HG02763 (cell line): Measurements from ENCODE around the gene C16orf82.

Experiments
- ATAC-seq: cut with Tn5 transposase; IDR thresholded peaks from one replicate; pipeline ENCODE4 v1.9.1; 2021; ENCODE audit warnings: mild to moderate bottlenecking, moderate library complexity; ENCODE audit not compliant: unreplicated experiment

The C16orf82 gene

DNA sequence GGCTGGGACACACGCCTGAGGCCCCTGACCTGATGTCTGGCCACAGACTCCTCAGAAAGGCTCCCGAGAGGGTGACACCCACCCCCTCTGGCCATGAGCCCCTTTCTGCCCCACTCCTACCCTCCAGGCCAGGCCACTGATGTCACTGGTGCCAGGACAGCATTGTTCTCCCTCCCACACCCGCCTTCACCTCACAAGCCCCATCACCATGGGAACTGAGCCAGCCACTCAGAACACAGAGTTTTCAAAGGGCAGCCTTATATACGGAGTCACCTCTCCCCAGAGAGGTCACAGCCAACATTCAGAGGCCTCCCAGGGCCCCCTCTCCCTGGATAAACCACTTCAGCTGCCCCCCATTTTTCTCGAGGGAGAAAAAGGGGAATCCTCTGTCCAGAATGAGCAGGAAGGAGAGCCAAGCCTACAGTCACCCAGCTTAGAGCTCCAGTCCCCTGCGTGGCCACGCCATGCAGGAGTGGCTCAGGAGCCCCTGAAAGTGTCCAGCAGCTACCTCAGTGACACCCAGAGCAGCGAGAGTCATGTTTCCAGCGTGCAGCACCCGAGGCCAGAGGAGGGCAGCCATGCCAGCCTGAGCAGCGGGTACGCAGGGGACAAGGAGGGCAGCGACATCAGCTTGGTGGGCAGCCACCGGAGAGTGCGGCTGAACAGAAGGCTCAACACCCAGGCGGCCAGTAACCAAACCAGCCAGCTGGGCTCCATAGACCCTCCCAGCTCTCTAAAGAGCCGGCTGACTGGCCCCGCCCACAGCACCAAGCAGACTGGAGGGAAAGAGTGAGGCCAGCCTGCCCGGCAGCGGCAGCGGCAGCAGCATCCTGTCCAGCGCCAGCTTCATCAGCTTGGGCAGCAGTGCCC lies at the start of gene C16orf82:
C16orf82 (plus strand) TSS at position 260 of the 870 bp plus-strand sequence.
- ATAC-seq: no peak

DNA sequence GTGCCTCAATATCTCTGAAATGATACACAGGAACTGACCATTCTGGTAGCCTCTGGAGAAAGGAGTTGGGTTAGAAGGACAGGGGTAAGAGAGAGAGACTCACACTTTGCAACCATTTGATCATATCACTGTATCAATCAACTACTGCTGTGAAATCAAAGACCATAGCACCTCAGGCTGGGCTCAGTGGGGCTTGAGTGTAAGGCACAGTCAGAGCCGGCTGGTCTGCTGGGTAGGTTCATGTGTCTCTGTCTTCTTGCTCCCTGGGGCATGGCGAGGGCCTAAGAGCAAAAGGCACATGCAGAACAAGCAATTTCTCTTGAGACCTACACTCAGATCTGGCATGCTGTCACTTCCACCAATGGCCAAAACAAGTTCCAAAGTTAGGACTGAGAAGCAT lies 46.7 kb upstream of the C16orf82 start:
- no peak for ATAC-seq

DNA sequence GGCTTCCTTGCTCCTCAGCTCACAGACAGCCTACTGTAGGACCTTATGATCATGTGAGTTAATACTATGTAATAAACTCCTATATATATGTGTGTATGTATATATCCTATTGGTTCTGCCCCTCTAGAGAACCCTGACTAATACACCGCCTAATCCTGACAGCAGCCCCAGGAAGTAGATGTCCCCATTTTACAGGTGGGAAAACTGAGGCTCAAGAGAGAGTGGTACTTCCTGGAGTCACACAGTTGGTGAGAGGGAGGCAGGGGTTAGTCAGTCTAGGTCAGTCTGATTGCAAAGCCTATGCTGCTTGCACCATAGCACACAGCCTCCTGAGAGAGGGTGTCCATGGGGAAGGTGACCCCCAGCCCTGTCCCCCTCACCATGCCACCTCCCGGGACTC lies 42.7 kb upstream of the C16orf82 start:
- no peak for ATAC-seq

DNA sequence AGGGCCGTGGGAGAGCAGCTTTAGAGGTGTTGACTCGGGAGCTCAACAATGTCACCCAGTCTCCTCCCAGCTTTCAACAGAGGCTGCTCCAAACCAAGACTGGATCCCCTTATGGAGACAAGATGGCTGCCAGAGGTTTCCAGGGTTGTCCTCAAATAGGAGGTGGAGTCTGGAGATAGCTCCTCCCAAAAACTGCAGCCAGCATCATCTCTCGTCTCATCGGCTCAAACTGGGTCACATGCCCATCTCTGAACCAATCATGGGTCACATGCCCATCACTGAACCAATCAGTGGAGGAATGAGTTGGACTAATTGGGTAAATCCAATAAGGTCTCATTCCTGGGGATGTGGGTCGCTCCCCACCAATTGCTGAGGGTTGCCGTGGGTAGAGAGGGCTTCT lies 41.1 kb upstream of the C16orf82 start:
- no peak for ATAC-seq

DNA sequence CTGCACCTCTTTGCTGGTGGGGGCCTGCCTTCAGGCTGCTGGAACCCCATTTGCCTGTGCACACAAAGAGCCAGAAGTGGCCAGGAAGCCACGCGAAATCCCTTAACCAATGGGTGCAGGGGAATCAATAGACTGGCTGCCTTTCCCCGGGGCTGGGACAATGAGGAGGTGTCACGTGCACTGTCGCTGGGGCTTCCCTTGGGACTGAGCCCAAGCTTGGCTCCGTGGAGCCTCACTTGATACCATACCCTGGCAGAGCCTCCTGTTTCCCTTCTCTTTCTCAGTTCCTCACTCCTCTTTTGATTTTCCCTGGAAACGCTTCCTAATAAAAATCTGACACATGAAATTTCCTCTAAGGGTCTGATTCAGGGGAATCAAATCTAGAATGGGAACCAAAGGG lies 38.8 kb upstream of the C16orf82 start:
- no peak for ATAC-seq

DNA sequence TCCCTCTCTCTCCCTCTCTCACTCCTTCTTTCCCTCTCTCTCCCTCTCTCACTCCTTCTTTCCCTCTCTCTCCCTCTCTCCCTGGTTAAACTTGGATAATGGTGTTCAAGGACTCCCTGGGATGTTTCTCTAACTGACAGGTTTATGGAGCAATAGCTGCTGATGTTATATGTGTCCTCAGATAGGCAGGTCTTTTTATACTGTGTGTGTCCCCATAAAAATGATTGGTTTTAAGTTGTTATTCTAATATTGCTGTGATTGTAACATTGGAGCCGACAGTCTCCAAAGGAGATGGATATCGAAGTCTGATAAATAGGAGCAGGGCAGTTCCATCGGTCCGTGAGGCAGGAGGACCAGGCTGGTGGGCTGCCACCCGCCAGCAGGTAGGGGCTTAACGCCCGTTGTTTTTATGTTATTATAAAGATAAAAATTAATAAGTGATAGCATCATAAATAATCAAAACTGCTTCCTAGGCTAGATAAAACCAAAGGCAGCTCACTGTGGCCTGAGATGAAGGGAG lies 38.1 kb upstream of the C16orf82 start:
- no peak for ATAC-seq

DNA sequence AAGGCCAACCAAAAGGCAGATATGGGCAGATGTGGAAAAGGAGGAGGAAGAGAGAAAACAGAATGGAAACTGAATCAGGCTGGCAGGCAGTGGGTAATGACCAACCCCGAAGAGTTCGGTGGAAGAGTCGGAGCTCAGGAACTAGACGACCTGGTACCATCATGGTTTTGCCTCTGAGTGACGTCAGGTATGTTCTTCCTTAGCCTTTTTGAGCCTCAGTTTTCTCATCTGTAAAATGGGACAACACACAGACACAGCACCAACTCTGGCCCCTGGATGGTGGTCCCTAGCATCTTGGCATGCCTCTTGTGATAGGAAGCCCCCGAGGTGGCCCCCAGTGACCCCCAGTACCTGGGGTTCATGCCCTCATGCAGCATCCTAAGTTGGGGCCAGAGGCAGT lies 37.2 kb upstream of the C16orf82 start:
- no peak for ATAC-seq

DNA sequence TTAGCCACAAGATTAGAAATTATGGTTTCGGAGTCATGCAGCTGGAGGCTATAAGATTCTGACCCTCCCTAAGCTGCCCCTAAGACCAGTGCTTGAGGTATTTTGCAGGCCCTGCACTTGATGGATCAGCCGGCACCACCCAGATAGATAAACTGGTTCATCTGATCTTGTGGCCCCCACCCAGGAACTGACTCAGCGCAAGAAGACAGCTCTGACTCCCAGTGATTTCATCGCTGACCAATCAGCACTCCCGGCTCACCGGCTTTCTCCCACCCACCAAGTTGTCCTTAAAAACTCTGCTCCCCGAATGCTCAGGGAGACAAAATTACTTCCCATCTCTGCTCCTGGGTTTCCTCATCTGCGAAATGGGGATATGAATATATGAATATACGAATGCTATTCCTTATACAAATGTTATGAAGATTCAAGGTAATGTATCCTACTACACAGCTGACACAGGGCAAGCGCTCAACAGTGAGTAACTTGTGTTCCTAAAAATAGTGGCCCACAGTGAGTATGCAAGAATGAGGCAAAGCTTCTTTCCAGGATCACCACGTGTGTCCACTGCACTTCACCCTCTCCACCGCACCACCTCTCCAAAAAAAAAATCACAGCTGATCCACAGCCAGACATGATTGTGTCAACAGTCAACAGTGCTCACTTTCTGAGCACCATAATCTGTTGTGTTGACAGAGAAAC lies 33.3 kb upstream of the C16orf82 start:
- ATAC-seq: no peak

DNA sequence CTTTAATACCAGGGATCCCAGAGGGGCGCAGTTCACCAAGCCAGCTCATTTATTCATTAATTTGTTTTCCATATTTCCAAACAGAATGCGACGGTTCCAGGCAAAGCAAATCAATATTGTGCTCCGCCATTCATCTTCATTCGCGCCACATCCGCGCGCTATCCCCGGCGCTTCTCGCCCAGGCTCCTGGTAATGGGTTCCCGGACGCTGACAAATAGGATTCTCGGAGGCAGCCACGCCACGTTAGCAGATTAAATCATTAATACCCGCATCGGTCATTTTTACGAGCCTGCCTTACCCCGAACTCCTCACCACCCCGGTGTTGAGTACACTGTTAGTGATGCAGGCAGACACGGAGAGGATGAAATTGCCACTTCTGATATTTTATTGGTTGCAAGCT lies 26.0 kb upstream of the C16orf82 start:
- no peak for ATAC-seq

DNA sequence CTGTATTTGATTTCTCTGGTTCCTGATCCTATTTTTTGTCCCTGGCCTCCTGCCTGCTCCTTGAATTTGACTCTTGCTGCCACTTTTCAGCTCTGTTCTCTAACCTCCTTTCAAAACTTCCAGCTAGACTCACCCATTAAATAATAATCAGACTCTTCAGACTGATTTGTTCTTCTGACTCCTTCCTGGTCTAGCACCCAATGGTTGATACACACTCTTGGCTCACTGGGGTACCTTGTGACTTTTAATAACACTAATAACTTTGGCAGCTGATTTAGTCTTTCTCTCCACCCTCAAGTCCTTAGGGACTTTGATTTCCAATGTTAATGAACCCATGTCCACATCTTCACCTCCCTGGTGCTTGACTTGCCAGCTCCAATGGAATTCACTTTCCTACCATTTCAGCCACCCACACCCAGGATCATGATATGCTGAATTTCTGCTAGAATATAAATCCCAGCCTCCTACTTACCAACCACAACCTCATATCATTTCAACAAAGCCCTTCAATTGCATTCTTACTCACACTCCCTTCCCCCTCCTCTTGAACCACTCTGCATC lies 19.7 kb upstream of the C16orf82 start:
- no peak for ATAC-seq

DNA sequence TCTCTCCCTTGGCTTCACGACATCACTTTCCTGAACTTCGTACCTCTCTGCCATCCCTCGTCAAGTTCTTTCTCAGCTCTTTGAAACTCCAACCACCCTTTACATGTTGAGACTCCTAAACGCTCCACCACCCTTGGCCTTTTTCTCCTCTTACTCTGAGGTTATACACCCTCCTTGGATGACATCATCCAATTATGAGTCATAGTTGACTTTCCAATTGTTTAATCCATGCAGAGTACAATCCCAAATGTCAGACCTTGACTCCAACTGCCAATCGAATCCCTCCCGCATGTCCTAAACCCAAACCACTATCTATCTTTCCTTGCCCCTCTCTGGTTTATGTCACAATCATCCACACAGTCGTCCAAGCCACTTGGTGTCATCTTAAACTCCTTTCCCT lies 18.4 kb upstream of the C16orf82 start:
- ATAC-seq: no peak

DNA sequence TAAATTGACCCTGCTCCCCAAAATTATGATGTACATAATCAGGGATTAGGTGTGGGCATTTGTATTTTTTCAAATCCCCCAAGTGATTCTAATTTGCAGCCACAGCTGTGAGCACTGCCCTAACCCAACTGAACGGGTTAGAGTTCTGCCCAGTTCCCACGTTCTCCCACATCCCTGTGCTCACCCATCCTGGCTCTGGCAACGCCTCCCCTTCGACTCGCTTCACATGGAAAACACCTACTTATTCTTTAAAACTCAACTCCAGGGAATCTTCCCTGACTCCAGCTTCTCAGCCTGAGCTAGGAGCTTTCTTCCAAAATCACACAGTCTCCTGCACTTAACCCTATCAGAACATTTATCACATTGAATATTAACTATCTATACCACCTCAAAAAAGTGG lies 17.6 kb upstream of the C16orf82 start:
- no peak for ATAC-seq

DNA sequence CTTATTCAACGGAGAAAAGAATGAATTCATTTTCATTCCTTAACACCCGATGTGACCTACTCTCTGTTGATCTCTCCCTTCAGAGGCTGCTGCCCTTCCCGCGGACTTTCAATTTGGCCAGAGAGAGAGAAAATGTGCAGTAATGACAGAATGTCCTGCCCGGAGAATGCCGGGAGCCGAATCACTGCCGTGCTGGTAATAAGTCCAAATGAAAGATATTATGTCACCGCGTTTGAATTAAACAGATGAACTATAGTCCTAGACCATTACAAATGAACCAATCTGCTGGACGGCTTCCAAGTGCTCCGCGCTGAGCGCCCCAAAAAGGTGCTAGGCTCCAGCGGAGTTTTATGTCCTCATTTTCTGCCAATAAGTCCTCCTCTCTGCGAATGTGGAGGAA lies 14.7 kb upstream of the C16orf82 start:
- ATAC-seq: no peak

DNA sequence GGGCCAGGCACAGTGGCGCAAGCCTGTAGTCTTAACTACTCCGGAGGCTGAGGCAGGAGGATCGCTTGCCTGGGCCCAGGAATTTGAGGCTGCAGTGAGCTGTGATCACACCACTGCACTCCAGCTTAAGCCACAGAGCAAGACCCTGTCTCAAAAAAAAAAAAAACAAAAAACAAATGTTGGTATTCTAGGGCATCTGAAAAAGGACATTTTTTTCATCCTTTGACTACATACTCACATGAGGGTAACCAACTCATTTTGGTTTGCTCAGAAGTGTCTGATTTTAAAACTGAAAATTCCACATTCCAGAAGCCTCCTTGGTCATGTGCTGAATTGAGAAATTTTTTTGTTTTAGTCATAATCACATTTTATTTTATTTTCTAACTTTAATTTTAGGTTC lies 12.7 kb upstream of the C16orf82 start:
- no peak for ATAC-seq

DNA sequence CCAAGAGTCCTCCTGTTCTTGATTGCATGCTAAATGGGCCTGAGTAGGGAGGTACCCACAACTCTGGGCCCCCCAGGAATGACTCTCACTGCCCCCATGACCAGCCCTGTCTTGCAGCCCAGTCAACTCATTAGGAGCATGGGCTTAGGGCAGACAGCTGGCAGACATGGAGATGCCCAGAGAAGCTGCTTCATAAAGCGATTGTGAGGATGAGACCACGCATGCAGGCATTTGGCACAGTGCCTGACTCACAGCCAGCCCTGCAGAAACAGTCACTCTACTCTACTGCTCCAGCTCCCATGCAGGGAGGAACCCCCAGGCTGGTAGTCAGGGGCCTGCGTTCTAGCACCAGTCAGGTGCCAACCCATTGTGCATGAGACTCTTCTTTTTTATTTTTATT lies 8.4 kb upstream of the C16orf82 start:
- ATAC-seq: no peak

DNA sequence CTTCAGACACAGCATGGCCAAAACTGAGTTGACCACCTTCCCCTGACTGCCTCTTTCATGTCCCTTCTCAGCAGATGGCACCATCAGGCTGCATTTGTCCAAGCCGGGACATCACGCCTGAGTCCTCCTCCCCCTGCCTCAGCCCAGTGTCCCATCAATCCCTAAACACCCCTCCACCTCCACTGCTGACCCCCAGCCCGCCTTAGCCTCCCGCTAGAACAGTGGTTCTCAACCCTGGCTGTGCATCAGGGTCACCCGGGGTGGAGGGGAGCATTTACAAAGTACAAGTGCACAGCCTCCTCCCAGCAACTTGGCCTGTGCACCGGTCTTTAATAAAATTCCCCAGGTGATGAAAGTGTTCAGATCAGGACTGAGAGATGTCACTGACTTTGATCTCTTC lies 4.0 kb downstream of the C16orf82 start:
- ATAC-seq: no peak

DNA sequence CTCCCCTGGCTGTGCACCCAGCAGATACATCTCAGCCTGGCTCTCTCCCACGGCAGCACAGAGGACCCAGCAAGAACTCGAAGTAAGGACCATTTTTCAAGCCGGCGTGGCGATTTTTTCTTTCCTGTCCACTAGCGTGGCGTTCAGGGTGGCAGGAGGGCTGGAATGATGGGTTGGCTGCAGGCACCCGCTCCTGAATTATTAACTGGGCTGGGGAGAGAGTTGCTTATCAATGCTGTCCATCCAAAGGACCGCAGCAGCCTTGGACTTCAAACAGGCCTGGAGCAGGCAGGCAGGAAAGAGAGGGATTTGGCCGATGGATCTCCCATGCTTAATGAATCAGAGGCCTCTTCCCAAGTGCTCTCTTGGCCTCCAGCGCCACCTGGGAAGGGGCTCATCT lies 7.0 kb downstream of the C16orf82 start:
- no peak for ATAC-seq

DNA sequence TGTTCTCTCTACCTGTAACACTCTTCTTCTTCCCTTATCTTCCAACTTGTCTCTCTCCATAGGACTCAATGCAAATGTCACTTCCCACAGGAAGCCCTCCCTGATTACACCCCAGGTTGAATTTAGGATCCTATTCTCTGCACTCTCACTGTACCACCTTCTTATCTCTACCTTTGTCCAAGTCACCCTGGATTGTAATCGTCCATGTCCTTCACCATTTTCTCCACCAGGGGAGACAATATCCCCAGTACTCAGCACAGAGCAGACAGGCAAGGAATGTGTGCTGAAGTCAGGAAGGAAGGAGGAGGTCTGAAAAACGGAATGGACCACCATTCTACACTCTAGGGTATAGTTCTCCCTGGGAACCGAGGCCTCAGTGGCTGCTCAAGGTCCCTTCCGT lies 14.2 kb downstream of the C16orf82 start:
- no peak for ATAC-seq

DNA sequence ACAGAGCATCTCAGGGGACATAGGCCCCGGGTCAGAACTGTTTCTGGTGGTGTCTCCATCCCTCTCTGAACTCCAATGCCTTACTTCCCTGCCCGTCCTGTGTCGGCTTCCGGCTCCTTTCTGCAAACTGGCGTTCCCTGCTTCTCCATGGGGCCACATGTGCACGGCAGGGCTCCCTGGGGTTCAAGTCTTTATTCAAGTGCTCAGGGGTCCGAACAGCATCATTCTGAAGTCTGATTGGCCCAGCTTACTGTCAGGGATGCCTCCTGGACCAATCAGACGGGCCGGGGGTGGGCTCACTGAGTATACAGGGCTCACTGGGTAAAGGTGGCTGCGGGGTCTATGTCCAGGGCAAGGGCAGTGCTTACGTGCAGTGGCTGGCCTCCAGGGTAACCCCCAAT lies 17.1 kb downstream of the C16orf82 start:
- ATAC-seq: no peak

DNA sequence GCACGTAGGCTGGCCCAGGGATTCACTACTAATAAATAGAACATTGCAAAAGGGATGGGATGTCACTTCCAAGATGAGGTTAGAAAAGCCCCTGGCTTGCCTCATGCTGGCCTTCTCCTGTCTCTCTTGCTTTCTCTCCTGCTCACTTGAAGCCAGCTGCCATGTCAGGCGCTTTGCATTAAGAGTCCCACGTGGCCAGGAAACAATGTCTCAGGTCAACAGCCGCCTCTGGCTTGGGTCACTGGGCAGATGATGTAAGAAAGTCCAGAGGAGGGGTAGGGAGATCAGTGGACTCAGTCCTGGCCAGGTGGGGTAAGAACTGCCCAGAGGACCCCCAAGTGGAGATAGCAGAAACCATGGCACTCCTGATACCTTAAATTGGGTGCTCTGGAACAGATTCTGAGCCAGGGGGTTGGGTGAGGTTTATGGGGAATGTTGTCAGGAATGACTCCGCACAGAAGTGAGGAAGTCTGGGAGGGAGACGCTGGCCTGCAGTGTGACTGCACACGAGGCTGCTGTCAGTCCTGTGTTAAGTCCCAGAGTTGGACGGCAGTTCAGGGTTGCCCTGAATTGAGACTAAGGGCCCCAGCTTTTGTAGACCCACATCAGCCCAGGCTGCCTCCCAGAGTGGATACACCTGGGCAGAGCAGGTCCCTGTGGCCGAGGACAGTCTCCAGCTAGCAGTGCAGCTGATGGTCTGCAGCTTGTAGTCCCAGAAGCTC lies 17.7 kb downstream of the C16orf82 start:
- no peak for ATAC-seq

DNA sequence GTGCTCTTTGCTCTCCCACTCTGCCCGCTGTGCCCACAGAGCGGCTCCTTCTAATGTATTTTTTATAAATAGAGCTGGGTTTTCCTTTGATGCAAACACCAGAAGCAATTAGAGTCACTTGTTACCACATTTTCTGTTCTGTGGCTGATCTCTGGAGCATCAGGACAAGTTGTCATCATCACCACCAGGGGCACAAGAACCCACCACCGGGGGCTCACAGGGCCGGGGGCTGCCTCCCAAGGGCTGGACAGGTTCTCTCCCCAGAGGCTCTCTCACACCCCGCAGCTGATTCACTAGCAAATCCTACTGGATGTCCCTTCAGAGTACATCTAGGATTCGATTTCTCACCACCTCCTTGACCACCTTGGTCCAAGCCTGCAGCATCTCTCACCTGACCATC lies 18.5 kb downstream of the C16orf82 start:
- no peak for ATAC-seq
